HS-5 (cell line): Measurements from ENCODE around the gene KLHL40.

Source experiments
- DNase-seq: peaks from one replicate; pipeline ENCODE4 v3.0.0-alpha.2; 2012; ENCODE audit warnings: low read depth

Gene KLHL40

DNA sequence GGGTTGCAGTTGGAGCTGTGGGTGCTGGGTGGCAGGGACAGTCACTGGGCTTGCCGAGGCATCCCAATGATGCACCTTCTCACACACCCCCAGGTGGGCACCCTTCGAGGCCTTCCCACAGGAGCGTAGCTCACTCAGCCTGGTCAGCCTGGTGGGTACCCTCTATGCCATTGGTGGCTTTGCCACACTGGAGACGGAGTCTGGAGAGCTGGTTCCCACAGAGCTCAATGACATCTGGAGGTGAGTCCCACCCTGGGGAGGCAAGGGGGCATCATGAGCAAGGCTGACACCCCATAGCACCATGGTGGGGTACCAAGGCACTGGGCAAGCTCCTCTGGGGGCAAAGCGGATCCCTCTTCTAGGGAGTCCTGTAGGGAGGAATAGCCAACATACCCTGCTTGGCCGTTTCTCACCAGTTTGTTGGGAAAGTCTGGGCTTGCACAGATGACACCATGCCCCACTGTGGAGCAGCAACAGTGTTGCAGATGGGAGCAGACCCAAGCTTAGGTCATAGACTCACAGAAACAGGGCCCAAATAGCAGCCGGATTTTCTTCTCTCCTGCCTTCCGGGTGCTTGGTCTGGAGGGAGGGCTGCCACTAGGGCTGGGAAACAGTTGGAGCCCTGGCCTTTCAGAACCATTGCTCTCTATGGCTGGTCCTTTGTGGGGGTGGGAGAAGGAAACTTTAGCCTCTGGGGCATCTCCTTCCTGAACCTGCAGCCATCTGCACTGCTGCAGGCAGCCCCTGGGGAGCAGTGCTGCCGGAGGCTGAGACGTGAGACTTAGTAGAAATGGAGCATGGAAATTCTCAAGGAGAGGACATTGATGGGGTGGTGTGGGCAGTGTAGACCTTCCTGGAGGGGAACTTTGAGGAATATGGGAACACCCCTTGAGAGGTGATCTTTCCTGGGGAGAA is 5.7 kb downstream of the KLHL40 start:
- DNase-seq, result no peak

DNA sequence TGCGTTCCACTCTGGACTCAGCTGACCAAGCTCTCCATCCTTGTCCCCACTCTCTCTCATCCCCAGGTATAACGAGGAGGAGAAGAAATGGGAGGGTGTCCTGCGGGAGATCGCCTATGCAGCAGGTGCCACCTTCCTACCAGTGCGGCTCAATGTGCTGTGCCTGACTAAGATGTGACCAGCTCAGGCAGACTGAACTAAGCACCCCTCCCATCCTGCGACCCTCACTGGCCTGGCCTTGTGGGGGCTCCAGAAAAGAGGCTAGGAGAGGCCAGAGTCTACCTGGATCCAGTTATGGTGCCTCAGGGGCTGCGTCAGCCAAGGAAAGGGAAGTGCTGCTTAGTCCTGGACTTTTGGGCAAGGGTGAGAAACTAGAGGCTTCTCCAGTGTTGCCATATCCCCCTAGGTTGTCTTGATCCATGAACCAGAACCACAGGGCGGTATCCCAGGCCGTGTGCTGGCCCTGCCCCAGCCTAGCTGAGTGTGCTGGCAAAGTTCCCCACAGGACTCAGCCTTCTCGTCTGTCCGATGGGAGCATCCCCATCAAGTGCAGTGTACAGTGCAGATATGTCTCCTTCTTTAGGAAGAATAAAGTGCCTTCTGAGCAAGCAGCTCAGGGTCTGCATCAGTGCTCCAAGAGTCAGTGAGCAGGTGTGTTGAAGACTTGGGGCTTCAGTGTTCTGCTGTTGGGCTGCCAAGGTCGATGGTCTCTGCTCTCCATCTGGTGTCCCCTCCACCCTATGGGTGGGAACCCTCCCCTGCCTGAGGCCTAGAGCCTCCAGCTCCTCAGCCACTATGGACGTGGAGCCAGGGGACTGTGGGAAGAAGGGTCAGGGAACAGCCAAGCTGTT is 6.7 kb downstream of the KLHL40 start:
- DNase-seq, result no peak

DNA sequence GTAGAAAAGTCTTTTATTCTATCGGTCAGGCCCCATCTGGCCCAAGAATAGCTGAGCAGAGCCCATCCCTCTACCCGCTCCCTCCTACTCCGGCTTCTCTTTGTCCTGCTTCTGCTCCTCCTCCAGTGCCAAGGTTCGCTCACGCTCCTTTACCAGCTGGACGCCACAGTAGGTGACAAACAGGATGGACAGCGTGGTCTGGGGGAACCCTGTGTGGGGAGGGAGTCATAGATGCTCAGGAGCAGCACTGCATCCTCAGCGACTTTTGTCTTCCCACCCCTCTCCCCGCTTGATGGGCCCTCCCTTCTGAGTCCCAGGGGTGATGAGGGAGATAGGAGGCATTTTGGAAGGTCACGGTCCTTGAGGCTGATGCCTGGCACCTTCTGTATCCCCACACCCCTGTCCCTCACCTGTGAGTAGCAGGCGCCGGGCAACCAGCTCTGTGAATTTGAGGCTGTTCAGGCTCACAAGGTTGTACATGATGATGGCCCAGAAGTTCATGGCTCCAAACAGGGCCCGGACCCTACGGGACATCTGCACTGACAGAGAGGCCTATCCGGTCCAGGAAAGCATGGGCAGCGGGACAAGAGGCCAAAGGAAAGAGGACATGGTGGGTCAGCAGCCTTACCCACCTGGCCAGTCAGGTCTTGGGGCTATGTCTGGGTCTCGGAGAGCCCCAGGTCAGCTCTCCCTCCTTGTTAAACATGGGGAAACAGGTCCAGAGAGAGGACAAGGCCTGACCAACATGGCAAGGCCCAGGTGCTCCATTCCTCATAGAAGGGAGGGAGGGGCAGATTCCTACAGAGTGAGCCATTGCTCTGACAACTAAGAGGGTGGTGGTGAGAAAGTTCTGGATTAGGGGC is 7.6 kb downstream of the KLHL40 start:
- DNase-seq, result no peak

DNA sequence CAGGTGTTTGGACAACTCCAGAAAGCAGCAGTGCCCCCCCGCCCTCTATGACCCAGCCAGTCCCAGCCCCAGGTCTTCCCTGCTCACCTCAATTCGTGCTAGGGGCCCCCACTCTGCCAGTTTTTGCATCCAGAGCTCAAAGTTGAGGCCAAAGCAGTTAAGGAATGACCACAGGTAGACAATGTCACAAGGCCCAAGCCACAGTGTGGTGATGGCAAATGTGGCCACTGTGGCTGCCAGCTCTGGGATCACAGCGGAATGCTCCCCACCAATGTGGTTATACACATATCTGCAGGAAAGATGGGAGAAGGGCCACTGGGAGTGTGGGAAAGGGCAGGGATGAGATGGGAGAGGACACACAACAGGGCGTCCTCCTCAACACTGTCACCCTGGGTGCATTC is 8.2 kb downstream of the KLHL40 start:
- no peak for DNase-seq

DNA sequence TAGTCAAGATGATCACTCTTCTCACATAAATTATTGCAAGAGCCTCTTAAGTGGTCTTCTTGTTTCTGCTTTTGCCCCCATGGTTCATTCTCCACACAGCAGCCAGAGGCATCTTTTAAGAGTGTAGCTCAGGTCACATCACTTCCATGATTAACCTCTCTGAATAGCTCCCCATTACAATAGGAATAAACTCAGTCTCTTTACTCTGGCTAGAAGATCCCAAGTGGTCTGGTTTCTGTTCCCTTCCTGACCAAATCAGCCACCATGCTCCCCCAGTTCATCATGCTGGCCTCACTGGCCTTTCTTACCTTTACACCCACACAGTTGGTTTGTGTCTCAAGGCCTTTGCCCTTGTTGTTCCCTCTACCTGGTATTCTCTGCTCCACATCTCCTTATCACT is 9.0 kb downstream of the KLHL40 start:
- no peak for DNase-seq

DNA sequence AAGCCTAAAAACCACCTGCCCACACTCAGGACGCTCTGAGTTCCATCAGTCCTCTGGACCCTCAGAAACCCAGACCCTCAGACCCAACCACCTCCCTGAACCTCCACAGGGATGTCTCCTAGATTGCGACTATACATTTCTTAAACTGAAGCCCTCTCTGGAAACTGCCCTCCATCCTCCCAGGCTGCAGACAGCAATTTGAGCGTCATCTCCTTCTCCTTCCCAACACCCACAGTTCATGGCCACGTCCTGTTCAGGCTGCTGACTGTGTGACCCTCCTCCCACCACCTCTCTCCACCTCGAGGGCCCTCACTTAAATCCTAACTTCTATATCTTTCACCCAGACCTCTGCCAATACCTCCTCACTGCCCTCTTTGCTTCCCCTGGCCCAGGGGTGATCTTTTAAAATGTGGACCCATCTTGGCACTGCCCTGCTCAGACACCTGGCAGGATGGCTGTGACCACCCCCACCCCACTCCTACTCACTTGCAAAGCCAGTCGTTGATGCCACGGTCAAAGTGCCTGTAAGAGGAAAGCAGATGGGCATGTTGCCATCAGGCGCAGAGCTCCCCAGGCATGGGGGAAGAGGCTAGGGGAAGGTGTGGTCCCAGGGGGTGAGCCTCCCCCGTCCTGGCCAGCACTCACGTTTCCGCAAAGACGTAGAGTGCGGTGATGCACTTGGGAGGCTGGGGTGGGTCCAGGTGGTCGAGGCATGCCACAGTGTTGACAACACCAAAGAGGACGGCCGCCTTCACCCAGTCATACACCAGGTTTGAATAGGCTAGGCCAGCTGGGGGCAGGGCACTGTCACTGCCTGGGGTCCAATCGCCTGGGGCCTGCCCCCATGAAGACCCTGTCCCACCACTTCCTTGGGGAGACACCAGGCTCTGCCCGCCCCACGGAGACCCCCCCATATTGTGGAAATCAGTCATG is 11.3 kb downstream of the KLHL40 start:
- no peak for DNase-seq

DNA sequence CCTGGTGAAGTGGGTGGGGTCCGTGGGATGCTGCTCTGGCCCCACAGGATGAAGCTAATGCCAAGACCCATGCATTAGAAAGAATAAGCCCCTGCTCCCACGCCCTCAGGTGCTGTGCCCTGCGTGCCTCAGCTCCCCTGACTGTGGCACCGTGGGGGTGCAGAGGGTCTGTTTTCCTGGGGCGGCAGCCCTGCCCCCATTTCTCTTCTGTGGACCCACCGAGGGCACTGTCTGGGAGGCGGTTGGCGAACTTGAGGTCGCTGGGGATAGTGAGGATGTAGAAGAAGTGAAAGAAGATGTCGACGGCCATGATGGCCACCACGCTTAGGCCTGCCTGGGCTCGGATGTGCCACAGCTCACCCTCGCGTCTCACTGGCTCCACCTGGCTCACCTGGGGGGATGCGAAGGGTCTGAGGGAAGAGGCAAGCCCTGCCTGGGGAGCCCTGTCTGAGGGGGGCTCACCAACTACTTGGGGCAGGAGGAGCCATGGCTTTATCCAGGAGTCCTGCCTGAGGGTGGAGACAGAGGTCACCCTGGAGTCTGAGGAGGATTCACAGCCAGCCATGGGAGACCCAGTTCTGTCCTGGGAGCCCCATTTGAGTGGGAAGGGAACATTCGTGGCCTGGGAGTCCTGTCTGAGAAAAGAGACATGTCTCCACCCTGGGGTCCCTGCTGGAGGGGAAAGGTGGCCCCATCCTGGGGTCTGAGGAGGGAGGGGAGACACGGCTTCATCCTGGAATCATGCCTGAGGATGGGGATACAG is 12.1 kb downstream of the KLHL40 start:
- DNase-seq, result no peak

DNA sequence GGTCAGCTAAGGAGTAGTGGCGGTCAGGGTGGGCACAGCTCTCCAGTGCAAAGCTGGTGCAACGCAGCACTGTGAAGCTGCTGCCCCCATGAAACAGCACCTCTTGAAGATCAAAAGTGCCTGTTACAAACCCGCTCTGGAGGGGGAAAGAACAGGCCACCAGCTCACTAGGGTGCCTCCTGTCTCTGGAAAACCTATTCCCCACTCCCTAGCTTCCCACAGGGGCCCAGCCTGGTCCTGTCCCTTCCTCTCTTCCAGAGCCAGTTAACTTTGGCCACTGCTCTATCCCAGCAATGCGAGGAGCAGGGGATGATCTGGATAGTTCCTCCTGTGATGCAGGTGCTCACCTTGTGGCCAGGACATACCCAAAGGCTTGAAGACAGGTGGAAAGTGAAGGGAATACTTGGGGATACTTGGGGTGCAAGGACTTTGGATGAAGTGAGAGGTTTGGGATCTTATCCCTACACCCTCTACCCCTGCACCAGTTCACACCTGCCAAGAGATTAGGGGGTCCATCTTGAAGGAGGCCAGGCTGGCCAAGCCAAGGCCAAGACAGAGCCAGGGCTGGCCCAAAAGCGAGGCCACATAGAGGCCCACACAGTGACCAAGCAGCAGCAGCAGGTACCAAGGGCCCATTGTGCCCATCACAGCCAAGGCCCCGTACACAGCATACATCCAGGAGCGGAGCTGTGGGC is 13.0 kb downstream of the KLHL40 start:
- no peak for DNase-seq

DNA sequence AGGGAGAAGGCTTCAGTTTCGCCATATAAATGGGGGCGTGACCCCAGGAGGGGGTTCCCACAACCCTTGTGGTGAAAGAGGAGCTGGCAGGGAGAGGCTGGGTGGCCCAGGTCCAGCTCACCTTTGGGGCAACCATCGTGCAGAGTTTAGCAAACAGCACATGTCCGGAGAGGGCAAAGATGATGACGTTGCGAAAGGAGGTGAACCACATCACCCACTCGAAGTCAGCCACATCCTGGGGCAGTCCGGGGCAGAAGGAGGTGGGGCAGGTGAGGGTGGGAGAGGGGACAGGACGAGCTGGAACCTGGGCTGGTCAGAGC is 13.5 kb downstream of the KLHL40 start:
- no peak for DNase-seq

DNA sequence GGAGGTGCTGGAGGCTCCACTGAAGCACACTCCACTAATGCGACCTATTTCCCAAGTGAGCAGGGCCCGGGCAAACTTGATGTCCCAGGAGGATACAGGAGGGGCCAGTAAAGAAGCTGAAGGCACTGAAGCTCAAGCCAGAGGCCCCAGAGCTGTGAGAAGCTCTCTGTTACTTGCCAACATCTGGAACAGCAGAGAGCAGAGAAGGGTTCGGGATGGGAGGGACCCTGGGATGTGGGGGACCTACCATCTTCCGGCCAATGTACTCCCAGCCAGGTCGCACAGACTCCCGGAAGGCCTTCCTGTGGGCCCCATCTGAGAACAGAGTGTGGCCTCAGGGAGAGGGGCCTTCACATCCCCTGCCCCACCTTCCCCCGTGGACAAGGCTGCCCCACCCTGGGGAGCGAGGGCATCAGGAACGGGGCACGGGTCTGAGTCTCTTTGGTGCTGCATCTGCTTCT is 14.2 kb downstream of the KLHL40 start:
- no peak for DNase-seq

DNA sequence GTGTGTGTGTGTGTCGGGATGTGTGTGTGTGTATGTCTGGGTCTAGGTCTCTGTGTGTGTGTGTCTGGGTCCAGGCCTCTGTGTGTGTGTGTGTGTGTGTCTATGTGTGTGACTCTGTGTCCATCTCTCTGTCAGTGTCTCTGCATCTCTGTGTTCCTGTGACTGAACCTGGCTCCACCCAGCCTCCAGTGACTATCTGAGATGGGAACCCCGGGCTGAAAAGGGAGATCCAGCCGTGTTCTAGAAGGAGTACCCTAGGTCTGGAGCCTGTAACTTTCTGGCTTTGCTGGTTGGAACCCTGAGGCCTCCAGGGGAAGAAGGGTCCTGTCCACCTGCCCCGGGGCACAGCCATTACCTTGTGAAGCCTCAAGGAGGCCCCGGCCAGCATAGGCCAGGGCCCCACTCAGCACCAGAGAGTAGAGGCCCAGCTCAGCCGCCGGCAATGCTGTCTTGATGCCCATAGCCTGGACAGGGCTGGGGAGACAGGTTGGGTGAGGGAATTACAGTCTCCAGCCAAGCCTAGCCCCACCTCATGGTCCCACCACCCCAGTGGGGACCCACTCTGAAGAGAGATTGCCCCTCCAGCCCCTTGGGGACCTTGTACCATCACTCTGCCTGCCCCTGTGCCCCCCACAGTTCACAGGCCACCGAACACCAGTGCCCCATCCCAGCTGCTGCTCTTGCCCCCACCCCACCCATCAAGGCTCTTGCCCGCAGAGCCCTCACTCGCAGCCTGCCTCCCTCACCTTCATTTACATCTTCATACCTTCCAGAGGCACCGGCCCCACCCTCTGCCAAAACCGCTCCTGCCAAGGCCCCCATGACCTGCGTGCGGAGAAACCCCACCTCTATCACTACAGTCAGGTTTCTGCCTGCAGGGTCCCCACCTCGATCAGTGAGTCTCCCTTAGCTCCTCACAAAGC is 15.3 kb downstream of the KLHL40 start:
- DNase-seq, result no peak

DNA sequence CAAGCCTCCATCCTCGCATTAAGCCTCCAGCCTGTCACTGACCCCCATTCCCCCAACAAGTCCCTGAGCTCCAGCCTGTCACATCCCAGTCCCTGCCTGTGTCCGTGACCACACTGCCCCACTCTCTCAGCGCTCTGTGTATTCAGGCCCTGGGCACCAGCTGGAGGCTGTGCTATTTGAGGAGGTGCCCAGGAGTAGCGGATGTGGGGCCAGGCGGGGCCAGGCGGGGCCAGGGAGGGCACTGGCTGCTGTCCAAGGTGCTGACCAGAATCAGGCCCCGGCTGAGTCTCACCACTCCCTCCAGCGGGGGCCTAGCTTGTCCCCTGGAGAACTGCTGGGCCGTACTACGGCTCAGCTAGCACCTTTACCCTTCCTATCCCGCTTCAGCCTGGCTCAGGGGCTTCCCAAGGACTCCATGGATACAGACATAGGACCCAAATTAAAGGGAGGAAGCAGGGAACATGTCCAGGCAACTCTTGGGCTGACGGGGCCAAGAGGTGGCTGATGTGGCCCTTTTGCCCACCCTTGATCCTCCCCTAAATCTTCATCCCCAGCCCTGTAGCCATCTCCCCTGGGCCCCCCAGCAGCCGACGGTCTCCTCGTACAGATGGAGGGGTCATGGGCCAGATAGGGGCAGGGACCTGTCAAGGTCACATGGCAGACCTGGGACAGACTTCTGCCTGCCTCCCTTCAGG is 16.2 kb downstream of the KLHL40 start:
- no peak for DNase-seq

DNA sequence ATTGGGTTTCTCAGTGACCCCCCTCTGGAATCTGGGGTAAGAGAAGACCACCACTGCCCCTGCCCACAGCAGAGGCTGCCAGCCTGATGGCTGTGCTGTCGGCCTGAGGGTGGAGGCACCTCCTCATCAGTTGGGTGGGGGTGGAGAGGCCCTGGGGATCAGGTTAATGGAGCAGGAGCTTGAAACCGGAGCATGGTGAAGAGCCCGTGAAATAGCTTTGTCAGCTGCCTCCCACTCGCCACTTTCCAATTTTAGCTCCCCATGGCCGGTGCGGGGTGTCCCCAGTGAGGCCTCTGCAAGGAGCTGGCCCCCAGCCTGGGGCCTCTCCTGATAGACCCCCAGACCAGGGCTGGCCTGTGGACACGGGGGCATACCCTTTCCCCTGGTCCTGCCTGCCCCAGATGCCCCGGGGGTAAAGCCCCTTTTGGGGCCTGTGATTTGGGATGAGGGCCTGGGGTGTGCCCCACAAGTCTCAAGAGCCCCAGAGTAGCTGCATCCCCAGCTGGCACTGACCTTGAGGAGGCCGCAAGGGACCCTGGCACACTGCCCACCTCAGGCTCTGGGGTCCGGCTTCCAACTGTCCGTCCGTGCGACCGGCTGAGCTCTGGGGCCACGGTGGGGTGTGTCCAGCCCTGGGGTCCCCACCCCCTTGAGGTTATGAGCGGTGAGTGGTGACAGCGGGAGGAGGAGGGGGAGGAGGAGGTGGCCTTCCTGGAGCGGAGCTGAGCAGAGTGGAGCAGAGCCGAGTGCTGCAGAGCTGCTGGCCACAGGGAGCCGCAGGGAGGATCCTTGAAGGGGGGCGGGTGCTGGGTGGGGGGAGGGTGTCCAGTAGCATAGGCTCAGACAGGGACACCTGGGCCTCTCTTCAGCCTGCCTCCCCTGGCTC is 17.0 kb downstream of the KLHL40 start, which contains the start of gene HHATL:
TSS of gene HHATL (minus strand) at position 733 of the 886 bp plus-strand sequence. CDS start 1,972 bp downstream, outside the sequence.
- no peak for DNase-seq

DNA sequence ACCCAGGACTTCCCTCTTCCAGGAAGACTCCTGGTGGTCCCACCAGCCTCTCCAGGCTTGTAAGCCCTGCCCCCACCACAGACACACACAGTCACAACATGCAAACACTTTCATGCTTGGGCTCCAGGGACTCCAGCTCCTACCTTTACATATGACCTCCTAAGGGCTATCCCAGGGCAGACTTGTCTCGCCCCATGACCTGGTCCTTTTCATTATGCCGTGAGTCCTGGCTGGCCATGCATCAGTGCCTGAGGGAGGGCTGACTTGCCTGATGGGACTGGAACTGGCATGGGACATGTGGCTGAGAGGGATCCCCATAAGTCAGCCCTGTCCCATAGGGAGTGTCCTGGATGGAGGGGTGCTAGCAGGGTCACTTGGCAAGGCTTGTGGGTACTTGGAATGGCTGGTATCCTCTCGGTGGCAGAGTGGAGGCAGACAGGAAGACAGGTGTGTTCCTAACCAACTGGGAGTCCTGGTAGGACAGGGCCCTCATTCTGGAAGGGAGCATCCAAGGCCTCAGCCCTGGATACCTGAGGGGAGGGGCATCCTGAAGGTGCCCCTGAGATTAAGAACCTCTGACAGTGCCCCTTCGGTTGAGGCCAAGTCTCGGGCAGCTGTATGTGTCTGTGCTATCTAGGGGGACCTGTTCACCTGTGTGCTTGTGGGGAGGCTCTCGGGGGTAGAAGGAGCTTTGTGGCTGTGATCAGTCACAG is 17.8 kb downstream of the KLHL40 start:
- DNase-seq, result no peak

DNA sequence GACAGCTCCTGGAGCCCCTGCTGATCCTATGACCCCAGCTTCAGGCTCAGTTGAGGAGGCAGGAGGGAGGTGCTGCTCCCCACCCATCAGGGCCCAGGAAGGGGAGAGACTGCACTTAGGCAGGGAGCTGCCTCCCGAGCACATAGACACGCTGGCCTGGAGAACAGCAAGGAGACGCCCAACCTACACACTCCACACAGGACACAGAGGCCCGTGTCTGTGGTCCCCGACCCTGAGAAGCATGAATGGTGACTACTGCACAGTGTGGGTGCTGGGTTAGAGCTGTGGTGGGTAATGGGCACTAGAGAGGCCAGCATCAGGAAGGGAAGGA is 18.3 kb downstream of the KLHL40 start:
- DNase-seq, result no peak

DNA sequence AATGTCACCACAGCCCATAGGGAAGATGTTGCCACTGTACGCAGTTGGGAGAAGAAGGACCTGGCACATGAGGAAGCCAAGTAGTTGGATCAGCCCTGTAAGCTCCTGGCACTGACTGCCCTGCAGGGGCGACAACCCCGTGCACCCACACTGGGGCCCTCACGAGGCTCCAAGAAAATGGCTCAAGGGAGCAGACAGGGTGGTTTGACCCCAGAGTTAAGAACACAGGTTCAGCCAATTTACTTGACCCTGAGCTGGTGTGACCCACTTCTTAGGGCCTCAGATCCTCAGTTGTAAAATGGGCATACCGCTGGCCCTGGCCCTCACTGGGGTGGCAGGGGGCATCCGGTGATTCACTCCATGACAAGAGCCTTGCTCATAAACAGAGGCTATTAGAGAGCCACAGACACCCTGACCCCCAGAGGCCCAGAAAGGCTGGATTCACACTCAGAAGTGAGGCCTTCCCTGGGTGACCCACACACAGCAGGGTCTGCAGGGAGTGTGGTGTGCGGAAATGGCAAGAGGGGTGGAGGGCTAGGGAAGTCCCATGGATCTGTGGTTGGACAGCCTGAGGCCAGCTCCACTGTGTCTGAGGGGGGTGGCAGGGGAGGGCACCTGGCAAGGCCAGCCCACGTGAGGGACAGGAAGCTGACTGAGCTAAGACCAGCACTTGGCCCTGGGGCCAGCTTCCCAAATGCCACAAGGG is 19.0 kb downstream of the KLHL40 start:
- no peak for DNase-seq
